K562 (cell line): ENCODE data around the gene CLPSL1. TPM values are rescaled to one million over a fixed set of nuclear protein-coding genes. Genes with fewer than 3 reads are reported as not detected.

Experiments
- ATAC-seq: fragments of 200-7000 bp; cut with Tn5 transposase; 3 replicates; pipeline ENCODE4 v1.9.1; 2020; ENCODE audit warnings: moderate library complexity
- BruUV-seq: library from RNA; stranded (reverse); fragments of 400-500 nt; replicated peaks from 2 replicates; lab custom pipeline; 2021; lab: Mats Ljungman, UMichigan
- CTCF ChIA-PET: fragments of 300-600 bp; formaldehyde crosslinking; extraction: SDS; loops from one replicate; lab custom pipeline; 2021; ENCODE audit warnings: low intra/inter-chr PET ratio; lab: Yijun Ruan, JAX
- POLR2A ChIA-PET: fragments of 300-600, 350-650 bp; sonication (Branson Sonifier 250); formaldehyde crosslinking; extraction: SDS; loops from one replicate; lab custom pipeline; 2021; ENCODE audit warnings: antibody characterized with exemption, inconsistent platforms; lab: Yijun Ruan, JAX
- DNase-seq, 4 experiments: peaks; one replicate each; pipeline versions ENCODE4 v3.0.0 to v3.0.0-alpha.2; 2011 to 2018; ENCODE audit warnings: low spot score in 3 of 4, mixed read lengths in 3 of 4; ENCODE audit errors: extremely low read depth in 1 of 4
- FAIRE-seq: peaks from 2 replicates; lab custom pipeline; 2011; peaks lifted over from hg19 to GRCh38; lab: Jason Lieb, UNC
- H2AFZ ChIP-seq: 2 replicates; pipeline ENCODE4 v1.6.0; 2011; ENCODE audit warnings: low read depth, low read length, control low read depth, inconsistent platforms
- H3K27ac ChIP-seq: fragments of 200-600 bp; 3 replicates; pipeline ENCODE4 v1.8.0; 2011; ENCODE audit warnings: low read depth, mild to moderate bottlenecking, control low read depth, inconsistent platforms, low read length, moderate library complexity, mixed read lengths; ENCODE audit errors: extremely low read depth
- H3K27me3 ChIP-seq, 2 experiments: fragments of 300-600 bp in 1 of 2; 2 replicates in 1 of 2; 3 replicates in 1 of 2; pipeline versions ENCODE4 v1.6.0 to v1.8.0; 2011; ENCODE audit warnings: inconsistent platforms in 2 of 2, low read length in 2 of 2, mild to moderate bottlenecking in 1 of 2, mixed read lengths in 1 of 2, moderate library complexity in 1 of 2; ENCODE audit not compliant: control insufficient read depth in 2 of 2, insufficient read depth in 2 of 2
- H3K36me3 ChIP-seq: fragments of 300-600 bp; 3 replicates; pipeline ENCODE4 v1.8.0; 2011; ENCODE audit warnings: mild to moderate bottlenecking, low read length, inconsistent platforms; ENCODE audit not compliant: control insufficient read depth, insufficient read depth
- H3K4me1 ChIP-seq, 2 experiments: fragments of 200-600 bp in 1 of 2; replicated peaks in 1 of 2; 2 replicates in 1 of 2; 3 replicates in 1 of 2; pipeline versions ENCODE4 v1.5.1 to v1.8.0; 2011; ENCODE audit warnings: inconsistent platforms in 2 of 2, low read length in 2 of 2, mild to moderate bottlenecking in 1 of 2, mixed read lengths in 1 of 2, moderate library complexity in 1 of 2; ENCODE audit not compliant: control insufficient read depth in 2 of 2, insufficient read depth in 2 of 2
- H3K4me2 ChIP-seq: 2 replicates; pipeline ENCODE4 v1.6.1; 2011; ENCODE audit warnings: low read length, control low read depth, inconsistent platforms, mixed read lengths; ENCODE audit not compliant: insufficient read depth
- H3K4me3 ChIP-seq: fragments of 200-600 bp; sonication (generic), shearing (Covaris generic); 2 replicates; pipeline ENCODE4 v1.5.1; 2016; ENCODE audit warnings: control low read depth, inconsistent platforms
- H3K79me2 ChIP-seq: fragments of 200-600 bp; 3 replicates; pipeline ENCODE4 v1.8.0; 2011; ENCODE audit warnings: low read length, inconsistent platforms; ENCODE audit not compliant: control insufficient read depth, insufficient read depth
- H3K9ac ChIP-seq, 2 experiments: 2 replicates each; pipeline versions ENCODE4 v1.6.0 to v1.6.1; 2011; ENCODE audit warnings: low read depth in 2 of 2, low read length in 2 of 2, control low read depth in 1 of 2, inconsistent platforms in 1 of 2, mild to moderate bottlenecking in 1 of 2, mixed read lengths in 1 of 2; ENCODE audit not compliant: insufficient read depth in 1 of 2
- H3K9me1 ChIP-seq: one replicate; pipeline ENCODE4 v1.6.0; 2011; ENCODE audit warnings: inconsistent platforms, mild to moderate bottlenecking, low read length, moderate library complexity; ENCODE audit not compliant: control insufficient read depth, insufficient read depth
- H3K9me3 ChIP-seq: replicated peaks from 2 replicates; pipeline ENCODE4 v1.5.1; 2011; ENCODE audit warnings: low read depth, low read length, inconsistent platforms; ENCODE audit not compliant: control insufficient read depth, insufficient read depth
- H4K20me1 ChIP-seq: replicated peaks from 2 replicates; pipeline ENCODE4 v1.6.1; 2011; ENCODE audit warnings: low read length, inconsistent platforms, mixed read lengths; ENCODE audit not compliant: control insufficient read depth, insufficient read depth
- CC2D1A ChIP-seq: fragments of 450-650 bp; IDR thresholded peaks from 2 replicates; pipeline ENCODE4 v1.6.1; 2017; ENCODE audit warnings: mild to moderate bottlenecking
- ESRRA ChIP-seq: fragments of 450-650 bp; IDR thresholded peaks from 2 replicates; pipeline ENCODE4 v1.6.1; 2014; ENCODE audit warnings: low read depth, mild to moderate bottlenecking, moderate library complexity, borderline replicate concordance
- EWSR1 ChIP-seq: fragments of 450-650 bp; IDR thresholded peaks from 2 replicates; pipeline ENCODE4 v1.6.1; 2018; ENCODE audit warnings: borderline replicate concordance, mild to moderate bottlenecking, low read depth, moderate library complexity; ENCODE audit not compliant: partially characterized antibody
- MAFF ChIP-seq: IDR thresholded peaks from 2 replicates; pipeline ENCODE4 v1.6.1; 2012; ENCODE audit warnings: low read length, improper control_type of control experiment
- NRF1 ChIP-seq, 2 experiments: fragments of 450-650 bp; IDR thresholded peaks in 1 of 2; conservative IDR thresholded peaks in 1 of 2; 2 replicates each; pipeline ENCODE4 v1.6.1; 2014; ENCODE audit warnings: mild to moderate bottlenecking in 2 of 2
- PRPF4 ChIP-seq: fragments of 200-400 bp; formaldehyde crosslinking; IDR thresholded peaks from one replicate; pipeline ENCODE4 v1.6.1; 2017; ENCODE audit warnings: low read length, low read depth, mild to moderate bottlenecking; ENCODE audit not compliant: insufficient read depth, poor library complexity, severe bottlenecking
- RBM17 ChIP-seq: fragments of 200-400 bp; formaldehyde crosslinking; IDR thresholded peaks from 2 replicates; pipeline ENCODE4 v1.6.1; 2017; ENCODE audit warnings: low read depth, mild to moderate bottlenecking, low read length, borderline replicate concordance
- RUNX1 ChIP-seq: sonication (generic); IDR thresholded peaks from 2 replicates; pipeline ENCODE4 v1.6.1; 2016; ENCODE audit warnings: antibody characterized with exemption, low read depth
- SNRNP70 ChIP-seq: fragments of 200-400 bp; formaldehyde crosslinking; optimal IDR thresholded peaks from 2 replicates; pipeline ENCODE3; 2017; ENCODE audit warnings: low read depth, low read length
- SUPT5H ChIP-seq: fragments of 450-650 bp; IDR thresholded peaks from 2 replicates; pipeline ENCODE4 v1.6.1; 2016
- XRCC3 ChIP-seq: fragments of 450-650 bp; IDR thresholded peaks from 2 replicates; pipeline ENCODE4 v1.6.1; 2017; ENCODE audit warnings: mild to moderate bottlenecking, moderate library complexity
- ZC3H8 ChIP-seq: fragments of 450-650 bp; IDR thresholded peaks from 2 replicates; pipeline ENCODE4 v1.6.1; 2017
- ZNF24 ChIP-seq: fragments of 450-650 bp; IDR thresholded peaks from 2 replicates; pipeline ENCODE4 v1.6.1; 2016
- ZNF57 ChIP-seq: fragments of 450-650 bp; formaldehyde crosslinking; IDR thresholded peaks from 2 replicates; pipeline ENCODE4 v1.4.0; 2020; ENCODE audit warnings: mild to moderate bottlenecking, moderate library complexity
- WGBS: fragments of 100-300 bp; shearing (Covaris generic); methylation state at CpG from one replicate; pipeline ENCODE4 v1.1.6; 2016; ENCODE audit warnings: low coverage, mixed read lengths; ENCODE audit not compliant: insufficient coverage; ENCODE audit errors: missing lambda C conversion rate; 5-methylcytosine and 5-hydroxymethylcytosine counted together
- in situ Hi-C: fragments of 300-500 bp; cut with MboI; formaldehyde crosslinking; loops from 4 replicates; pipeline ENCODE4 v1.15.0; 2018; ENCODE audit warnings: inconsistent platforms, mixed read lengths
- intact Hi-C: fragments of 100-400 bp; cut with micrococcal nuclease; formaldehyde crosslinking; loops from 2 replicates; pipeline ENCODE4 v1.14.2; 2022
- polyA plus RNA-seq, 8 experiments: library from polyadenylated mRNA; depleted of rRNA in 4 of 8; stranded (reverse) in 5 of 8; unstranded in 3 of 8; fragments of >200 nt; fragmentation: Nextera tagmentation in 2 of 8; fragmentation: Illumina TruSeq in 1 of 8; extraction: Ambion mirVana in 2 of 8; extraction: Trizol in 1 of 8; gene quantifications; 2 replicates each; pipeline versions ENCODE4 v1.2.1 to v1.2.3, GENCODE V29; 2011 to 2014; ENCODE audit warnings: inconsistent platforms in 1 of 8, missing spikeins in 1 of 8
- total RNA-seq, 7 experiments: library from RNA; depleted of rRNA in 6 of 7; stranded (reverse); fragments of >200 nt in 6 of 7; fragmentation: Illumina TruSeq in 2 of 7; extraction: Trizol in 2 of 7; gene quantifications; 2 replicates each; pipeline versions ENCODE4 v1.2.1 to v1.2.3, GENCODE V29; 2011 to 2021; ENCODE audit warnings: low replicate concordance in 1 of 7
- TF ChIP-seq, protein P1 (sequence below): sonication (generic); formaldehyde crosslinking; IDR thresholded peaks from 2 replicates; pipeline ENCODE4 v1.8.0; 2022; ENCODE audit warnings: mild to moderate bottlenecking, missing genetic modification reagents
- TF ChIP-seq, protein P2 (sequence below): fragments of 450-650 bp; formaldehyde crosslinking; IDR thresholded peaks from 2 replicates; pipeline ENCODE4 v1.4.0; 2022; ENCODE audit warnings: missing genetic modification characterization

Gene CLPSL1
- total and polyA plus RNA-seq, 9 of the 15 experiments (the other 6 are each of a cell fraction or from before 2014, with no cell fraction given), result not detected

GRCh38 chr6:35775031-35775430 lies 5.8 kb upstream of the CLPSL1 start:
- in situ Hi-C loops (no loop called here), intact Hi-C loops (no loop called here)
- Histone ChIP-seq H4K20me1 (0 out of 2 replicates have a peak, but pooled peaks cover 4% of the 10 kb centered on the region), H3K4me3 (no peak overlapping the region), H3K4me2 (no peak overlapping the region), H3K9me3 (no peaks in the 10 kb centered on the region), H3K4me1 (peaks cover 0 to 14% of the 10 kb centered on the region in 2 experiments; a peak in 2 of 5 replicates), H3K27me3 (peaks cover 32 to 77% of the 10 kb centered on the region in 2 experiments), H3K27ac (no peak overlapping the region), H3K9ac (no peak overlapping the region), H3K79me2 (no peaks in the 10 kb centered on the region), H3K36me3 (no peaks in the 10 kb centered on the region)
- CTCF ChIA-PET, result no interaction called here
- DNase-seq (no peak), ATAC-seq (no peak)
- no TSS peak for BruUV-seq
- no peak for TF ChIP-seq ZNF24
- TF ChIP-seq RBM17, result no peak
- no peak for TF ChIP-seq ESRRA
- TF ChIP-seq, protein P1, sequence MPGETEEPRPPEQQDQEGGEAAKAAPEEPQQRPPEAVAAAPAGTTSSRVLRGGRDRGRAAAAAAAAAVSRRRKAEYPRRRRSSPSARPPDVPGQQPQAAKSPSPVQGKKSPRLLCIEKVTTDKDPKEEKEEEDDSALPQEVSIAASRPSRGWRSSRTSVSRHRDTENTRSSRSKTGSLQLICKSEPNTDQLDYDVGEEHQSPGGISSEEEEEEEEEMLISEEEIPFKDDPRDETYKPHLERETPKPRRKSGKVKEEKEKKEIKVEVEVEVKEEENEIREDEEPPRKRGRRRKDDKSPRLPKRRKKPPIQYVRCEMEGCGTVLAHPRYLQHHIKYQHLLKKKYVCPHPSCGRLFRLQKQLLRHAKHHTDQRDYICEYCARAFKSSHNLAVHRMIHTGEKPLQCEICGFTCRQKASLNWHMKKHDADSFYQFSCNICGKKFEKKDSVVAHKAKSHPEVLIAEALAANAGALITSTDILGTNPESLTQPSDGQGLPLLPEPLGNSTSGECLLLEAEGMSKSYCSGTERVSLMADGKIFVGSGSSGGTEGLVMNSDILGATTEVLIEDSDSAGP (CRISPR knock-in tag), result no peak
- TF ChIP-seq, protein P2, sequence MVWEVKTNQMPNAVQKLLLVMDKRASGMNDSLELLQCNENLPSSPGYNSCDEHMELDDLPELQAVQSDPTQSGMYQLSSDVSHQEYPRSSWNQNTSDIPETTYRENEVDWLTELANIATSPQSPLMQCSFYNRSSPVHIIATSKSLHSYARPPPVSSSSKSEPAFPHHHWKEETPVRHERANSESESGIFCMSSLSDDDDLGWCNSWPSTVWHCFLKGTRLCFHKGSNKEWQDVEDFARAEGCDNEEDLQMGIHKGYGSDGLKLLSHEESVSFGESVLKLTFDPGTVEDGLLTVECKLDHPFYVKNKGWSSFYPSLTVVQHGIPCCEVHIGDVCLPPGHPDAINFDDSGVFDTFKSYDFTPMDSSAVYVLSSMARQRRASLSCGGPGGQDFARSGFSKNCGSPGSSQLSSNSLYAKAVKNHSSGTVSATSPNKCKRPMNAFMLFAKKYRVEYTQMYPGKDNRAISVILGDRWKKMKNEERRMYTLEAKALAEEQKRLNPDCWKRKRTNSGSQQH (CRISPR knock-in tag), result no peak
- no peak for TF ChIP-seq ZC3H8
- TF ChIP-seq SNRNP70, result no peak
- no peak for TF ChIP-seq MAFF
- no peak for TF ChIP-seq EWSR1
- no peak for TF ChIP-seq RUNX1
- TF ChIP-seq PRPF4, result no peak
- no peak for TF ChIP-seq CC2D1A
- no peak for TF ChIP-seq SUPT5H
- no peak for TF ChIP-seq ZNF57
- no peak for TF ChIP-seq XRCC3
- no peak for TF ChIP-seq NRF1 (conservative IDR thresholded peaks at IDR 0.05 in 1 of 2, IDR thresholded peaks at IDR 0.05 in 1 of 2)
- TF ChIP-seq, all 486 proteins: peak for 0
- Histone ChIP-seq H2AFZ (no peak overlapping the region), H3K9me1 (no peaks in the 10 kb centered on the region)
- FAIRE-seq, result no peak
- POLR2A ChIA-PET, result interaction anchor here (1.5 kb wide), 1 partner anchor 13 kb away, joined by 7 read pairs; no protein-coding TSS in a partner anchor
- 2% methylated on average over 6 of the region's 6 CpGs for WGBS
